ENCODE results near the gene NFATC1. TPM values are rescaled to one million over a fixed set of nuclear protein-coding genes. Genes with fewer than 3 reads are reported as not detected.

The NFATC1 gene
- total RNA-seq, 3 donors from 2014 or later (not counting 1 experiment from before 2014, with no cell fraction given), result 35.8 to 47.4 (median 37.1) TPM

DNA sequence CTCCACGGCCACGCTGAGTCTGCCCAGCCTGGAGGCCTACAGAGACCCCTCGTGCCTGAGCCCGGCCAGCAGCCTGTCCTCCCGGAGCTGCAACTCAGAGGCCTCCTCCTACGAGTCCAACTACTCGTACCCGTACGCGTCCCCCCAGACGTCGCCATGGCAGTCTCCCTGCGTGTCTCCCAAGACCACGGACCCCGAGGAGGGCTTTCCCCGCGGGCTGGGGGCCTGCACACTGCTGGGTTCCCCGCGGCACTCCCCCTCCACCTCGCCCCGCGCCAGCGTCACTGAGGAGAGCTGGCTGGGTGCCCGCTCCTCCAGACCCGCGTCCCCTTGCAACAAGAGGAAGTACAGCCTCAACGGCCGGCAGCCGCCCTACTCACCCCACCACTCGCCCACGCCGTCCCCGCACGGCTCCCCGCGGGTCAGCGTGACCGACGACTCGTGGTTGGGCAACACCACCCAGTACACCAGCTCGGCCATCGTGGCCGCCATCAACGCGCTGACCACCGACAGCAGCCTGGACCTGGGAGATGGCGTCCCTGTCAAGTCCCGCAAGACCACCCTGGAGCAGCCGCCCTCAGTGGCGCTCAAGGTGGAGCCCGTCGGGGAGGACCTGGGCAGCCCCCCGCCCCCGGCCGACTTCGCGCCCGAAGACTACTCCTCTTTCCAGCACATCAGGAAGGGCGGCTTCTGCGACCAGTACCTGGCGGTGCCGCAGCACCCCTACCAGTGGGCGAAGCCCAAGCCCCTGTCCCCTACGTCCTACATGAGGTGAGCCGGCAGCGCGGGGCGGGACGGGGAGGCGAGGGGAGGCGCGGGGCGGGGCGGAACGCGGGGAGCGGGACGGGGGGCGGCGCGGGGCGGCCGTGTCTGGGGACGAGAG lies 15.2 kb downstream of the NFATC1 start:
- Histone ChIP-seq H3K4me1 (ENCODE audit: control insufficient read depth, insufficient read depth, low read length) (peaks cover 8% of the 10 kb centered on the region), H3K27ac (ENCODE audit: low read length) (no peak overlapping the region), H3K27me3 (ENCODE audit: control insufficient read depth, insufficient read depth, low read length) (no peaks in the 10 kb centered on the region), H3K36me3 (ENCODE audit: control insufficient read depth, insufficient read depth, low read length) (peaks cover 16% of the 10 kb centered on the region), H3K4me3 (ENCODE audit: low read length) (no peak overlapping the region), H3K9me3 (ENCODE audit: control insufficient read depth, insufficient read depth, low read length) (no peaks in the 10 kb centered on the region)
- Mint-ChIP-seq H3K4me1 (peaks cover 9 to 13% of the 10 kb centered on the region in 2 donors), H3K9me3 (no peaks in the 10 kb centered on the region), H3K36me3 (no peaks in the 10 kb centered on the region), H3K27ac (no peak overlapping the region), H3K4me3 (no peak overlapping the region), H3K27me3 (ENCODE audit: low read depth in 2 of 2) (no peaks in the 10 kb centered on the region)
- TF ChIP-seq, protein P1, sequence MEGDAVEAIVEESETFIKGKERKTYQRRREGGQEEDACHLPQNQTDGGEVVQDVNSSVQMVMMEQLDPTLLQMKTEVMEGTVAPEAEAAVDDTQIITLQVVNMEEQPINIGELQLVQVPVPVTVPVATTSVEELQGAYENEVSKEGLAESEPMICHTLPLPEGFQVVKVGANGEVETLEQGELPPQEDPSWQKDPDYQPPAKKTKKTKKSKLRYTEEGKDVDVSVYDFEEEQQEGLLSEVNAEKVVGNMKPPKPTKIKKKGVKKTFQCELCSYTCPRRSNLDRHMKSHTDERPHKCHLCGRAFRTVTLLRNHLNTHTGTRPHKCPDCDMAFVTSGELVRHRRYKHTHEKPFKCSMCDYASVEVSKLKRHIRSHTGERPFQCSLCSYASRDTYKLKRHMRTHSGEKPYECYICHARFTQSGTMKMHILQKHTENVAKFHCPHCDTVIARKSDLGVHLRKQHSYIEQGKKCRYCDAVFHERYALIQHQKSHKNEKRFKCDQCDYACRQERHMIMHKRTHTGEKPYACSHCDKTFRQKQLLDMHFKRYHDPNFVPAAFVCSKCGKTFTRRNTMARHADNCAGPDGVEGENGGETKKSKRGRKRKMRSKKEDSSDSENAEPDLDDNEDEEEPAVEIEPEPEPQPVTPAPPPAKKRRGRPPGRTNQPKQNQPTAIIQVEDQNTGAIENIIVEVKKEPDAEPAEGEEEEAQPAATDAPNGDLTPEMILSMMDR (IDR thresholded peaks at IDR 0.05), result no peak
- intact Hi-C loops (cut with micrococcal nuclease), result no loop called here
- ATAC-seq, result no peak
- no peak for DNase-seq
- 97% methylated on average over 78 of the region's 84 CpGs for WGBS (ENCODE audit: insufficient coverage)

GRCh38 chr18:79411614-79412526 lies 16.1 kb downstream of the NFATC1 start:
- intact Hi-C loops (cut with micrococcal nuclease), result no loop called here
- ATAC-seq (no peak), DNase-seq (no peak)
- no peaks in the 10 kb centered on the region for H3K36me3 Mint-ChIP-seq
- TF ChIP-seq, protein P1 (IDR thresholded peaks at IDR 0.05), result no peak
- Histone ChIP-seq H3K27ac (ENCODE audit: low read length) (no peak overlapping the region), H3K9me3 (ENCODE audit: control insufficient read depth, insufficient read depth, low read length) (no peaks in the 10 kb centered on the region), H3K36me3 (ENCODE audit: control insufficient read depth, insufficient read depth, low read length) (peaks cover 16% of the 10 kb centered on the region), H3K27me3 (ENCODE audit: control insufficient read depth, insufficient read depth, low read length) (no peaks in the 10 kb centered on the region), H3K4me3 (ENCODE audit: low read length) (no peak overlapping the region), H3K4me1 (ENCODE audit: control insufficient read depth, insufficient read depth, low read length) (peaks cover 4% of the 10 kb centered on the region)
- H3K4me1 Mint-ChIP-seq, result peaks cover 6% of the 10 kb centered on the region in 2 donors
- 95% methylated on average over 45 of the region's 47 CpGs for WGBS (ENCODE audit: insufficient coverage)
- H3K27ac Mint-ChIP-seq, result no peak overlapping the region
- H3K27me3 Mint-ChIP-seq (ENCODE audit: low read depth in 2 of 2), result no peaks in the 10 kb centered on the region
- no peak overlapping the region for H3K4me3 Mint-ChIP-seq
- H3K9me3 Mint-ChIP-seq, result no peaks in the 10 kb centered on the region

GRCh38 chr18:79413025-79413424 lies 17.3 kb downstream of the NFATC1 start:
- Mint-ChIP-seq H3K9me3 (no peaks in the 10 kb centered on the region), H3K4me1 (peaks cover 1 to 5% of the 10 kb centered on the region in 2 donors), H3K36me3 (no peaks in the 10 kb centered on the region), H3K27me3 (ENCODE audit: low read depth in 2 of 2) (no peaks in the 10 kb centered on the region), H3K4me3 (no peak overlapping the region), H3K27ac (no peak overlapping the region)
- Histone ChIP-seq H3K4me3 (ENCODE audit: low read length) (no peak overlapping the region), H3K4me1 (ENCODE audit: control insufficient read depth, insufficient read depth, low read length) (peaks cover 4% of the 10 kb centered on the region), H3K9me3 (ENCODE audit: control insufficient read depth, insufficient read depth, low read length) (no peaks in the 10 kb centered on the region), H3K27me3 (ENCODE audit: control insufficient read depth, insufficient read depth, low read length) (no peaks in the 10 kb centered on the region), H3K27ac (ENCODE audit: low read length) (no peak overlapping the region), H3K36me3 (ENCODE audit: control insufficient read depth, insufficient read depth, low read length) (peaks cover 16% of the 10 kb centered on the region)
- WGBS (ENCODE audit: insufficient coverage), result 96% methylated on average over 16 of the region's 16 CpGs
- DNase-seq, result no peak
- TF ChIP-seq, protein P1 (IDR thresholded peaks at IDR 0.05), result no peak
- intact Hi-C loops (cut with micrococcal nuclease), result no loop called here
- no peak for ATAC-seq
